T-helper 2 cell treated with Interferon-gamma antibody and Interleukin-4, amounts not matched to agents 5 μg/mL and 100 μg/mL, for 36 hours (primary cell): Measurements from ENCODE around the gene KCNG4.

ENCODE experiments used
- DNase-seq: peaks from one replicate; pipeline ENCODE4 v3.0.0; 2021; ENCODE audit warnings: low spot score
- H3K27ac Mint-ChIP-seq: one replicate; pipeline ENCODE4 v1.8.0; 2021; ENCODE audit warnings: mild to moderate bottlenecking, mixed read lengths
- H3K27me3 Mint-ChIP-seq: one replicate; pipeline ENCODE4 v1.8.0; 2021; ENCODE audit warnings: low read depth, mixed read lengths
- H3K36me3 Mint-ChIP-seq: one replicate; pipeline ENCODE4 v1.8.0; 2021; ENCODE audit warnings: low read depth, mixed read lengths
- H3K4me1 Mint-ChIP-seq: one replicate; pipeline ENCODE4 v1.8.0; 2021; ENCODE audit warnings: low read depth, mixed read lengths
- H3K4me3 Mint-ChIP-seq: one replicate; pipeline ENCODE4 v1.8.0; 2022; ENCODE audit warnings: mild to moderate bottlenecking, moderate library complexity, mixed read lengths
- H3K9me3 Mint-ChIP-seq: one replicate; pipeline ENCODE4 v1.8.0; 2021; ENCODE audit warnings: mixed read lengths

The KCNG4 gene

GRCh38 chr16:84236671-84237070 lies 3.1 kb downstream of the KCNG4 start:
- H3K4me3 Mint-ChIP-seq = no peak overlapping the region
- H3K27ac Mint-ChIP-seq = no peak overlapping the region
- DNase-seq = no peak
- no peaks in the 10 kb centered on the region for H3K4me1 Mint-ChIP-seq
- H3K36me3 Mint-ChIP-seq = no peaks in the 10 kb centered on the region
- peaks cover 23% of the 10 kb centered on the region for H3K27me3 Mint-ChIP-seq
- no peaks in the 10 kb centered on the region for H3K9me3 Mint-ChIP-seq

GRCh38 chr16:84234321-84235241 lies 5.2 kb downstream of the KCNG4 start:
- Mint-ChIP-seq H3K27me3 (peaks cover 13% of the 10 kb centered on the region), H3K4me1 (no peaks in the 10 kb centered on the region), H3K4me3 (no peak overlapping the region), H3K36me3 (no peaks in the 10 kb centered on the region), H3K27ac (no peak overlapping the region), H3K9me3 (no peaks in the 10 kb centered on the region)
- no peak for DNase-seq

GRCh38 chr16:84233748-84234147 lies 6.1 kb downstream of the KCNG4 start:
- H3K27ac Mint-ChIP-seq = no peak overlapping the region
- peaks cover 10% of the 10 kb centered on the region for H3K27me3 Mint-ChIP-seq
- no peaks in the 10 kb centered on the region for H3K4me1 Mint-ChIP-seq
- no peaks in the 10 kb centered on the region for H3K9me3 Mint-ChIP-seq
- no peaks in the 10 kb centered on the region for H3K36me3 Mint-ChIP-seq
- H3K4me3 Mint-ChIP-seq = no peak overlapping the region
- DNase-seq = no peak

- Mint-ChIP-seq H3K4me1 (no peaks in the 10 kb centered on the region), H3K27ac (no peak overlapping the region), H3K27me3 (peaks cover 9% of the 10 kb centered on the region), H3K9me3 (no peaks in the 10 kb centered on the region), H3K4me3 (no peak overlapping the region), H3K36me3 (no peaks in the 10 kb centered on the region)
- DNase-seq = no peak
Measured at GRCh38 chr16:84232969-84233368, 6.8 kb downstream of the KCNG4 start.

GRCh38 chr16:84232060-84232459 lies 7.8 kb downstream of the KCNG4 start:
- H3K9me3 Mint-ChIP-seq = no peaks in the 10 kb centered on the region
- peaks cover 12% of the 10 kb centered on the region for H3K27me3 Mint-ChIP-seq
- no peak overlapping the region for H3K4me3 Mint-ChIP-seq
- no peak overlapping the region for H3K27ac Mint-ChIP-seq
- DNase-seq = no peak
- H3K4me1 Mint-ChIP-seq = no peaks in the 10 kb centered on the region
- H3K36me3 Mint-ChIP-seq = no peaks in the 10 kb centered on the region

- H3K27ac Mint-ChIP-seq = no peak overlapping the region
- DNase-seq = no peak
- H3K4me3 Mint-ChIP-seq = no peak overlapping the region
- H3K4me1 Mint-ChIP-seq = no peaks in the 10 kb centered on the region
- H3K36me3 Mint-ChIP-seq = no peaks in the 10 kb centered on the region
- H3K9me3 Mint-ChIP-seq = no peaks in the 10 kb centered on the region
- H3K27me3 Mint-ChIP-seq = peaks cover 15% of the 10 kb centered on the region
Measured at GRCh38 chr16:84229471-84229870, 10.3 kb downstream of the KCNG4 start.

GRCh38 chr16:84228256-84228838 lies 11.5 kb downstream of the KCNG4 start:
- peaks cover 15% of the 10 kb centered on the region for H3K27me3 Mint-ChIP-seq
- no peaks in the 10 kb centered on the region for H3K9me3 Mint-ChIP-seq
- H3K27ac Mint-ChIP-seq = no peak overlapping the region
- DNase-seq = no peak
- H3K36me3 Mint-ChIP-seq = no peaks in the 10 kb centered on the region
- no peak overlapping the region for H3K4me3 Mint-ChIP-seq
- no peaks in the 10 kb centered on the region for H3K4me1 Mint-ChIP-seq

- H3K27me3 Mint-ChIP-seq = peaks cover 15% of the 10 kb centered on the region
- H3K27ac Mint-ChIP-seq = no peak overlapping the region
- DNase-seq = no peak
- H3K36me3 Mint-ChIP-seq = no peaks in the 10 kb centered on the region
- H3K9me3 Mint-ChIP-seq = no peaks in the 10 kb centered on the region
- no peak overlapping the region for H3K4me3 Mint-ChIP-seq
- no peaks in the 10 kb centered on the region for H3K4me1 Mint-ChIP-seq
Measured at GRCh38 chr16:84227548-84227947, 12.3 kb downstream of the KCNG4 start.

GRCh38 chr16:84226026-84226425 lies 13.8 kb downstream of the KCNG4 start:
- no peak for DNase-seq
- no peak overlapping the region for H3K4me3 Mint-ChIP-seq
- no peaks in the 10 kb centered on the region for H3K9me3 Mint-ChIP-seq
- peaks cover 9% of the 10 kb centered on the region for H3K27me3 Mint-ChIP-seq
- no peak overlapping the region for H3K27ac Mint-ChIP-seq
- no peaks in the 10 kb centered on the region for H3K4me1 Mint-ChIP-seq
- no peaks in the 10 kb centered on the region for H3K36me3 Mint-ChIP-seq

GRCh38 chr16:84225571-84225970 lies 14.2 kb downstream of the KCNG4 start:
- H3K4me3 Mint-ChIP-seq = no peak overlapping the region
- no peak for DNase-seq
- H3K27me3 Mint-ChIP-seq = peaks cover 9% of the 10 kb centered on the region
- no peaks in the 10 kb centered on the region for H3K4me1 Mint-ChIP-seq
- H3K27ac Mint-ChIP-seq = no peak overlapping the region
- H3K9me3 Mint-ChIP-seq = no peaks in the 10 kb centered on the region
- H3K36me3 Mint-ChIP-seq = no peaks in the 10 kb centered on the region

GRCh38 chr16:84225126-84225525 lies 14.7 kb downstream of the KCNG4 start:
- H3K27ac Mint-ChIP-seq = no peak overlapping the region
- H3K4me1 Mint-ChIP-seq = no peaks in the 10 kb centered on the region
- H3K27me3 Mint-ChIP-seq = peaks cover 9% of the 10 kb centered on the region
- H3K36me3 Mint-ChIP-seq = no peaks in the 10 kb centered on the region
- no peak for DNase-seq
- no peak overlapping the region for H3K4me3 Mint-ChIP-seq
- no peaks in the 10 kb centered on the region for H3K9me3 Mint-ChIP-seq

GRCh38 chr16:84224554-84224953 lies 15.3 kb downstream of the KCNG4 start:
- H3K4me1 Mint-ChIP-seq = no peaks in the 10 kb centered on the region
- peaks cover 8% of the 10 kb centered on the region for H3K27me3 Mint-ChIP-seq
- no peak for DNase-seq
- H3K27ac Mint-ChIP-seq = no peak overlapping the region
- H3K36me3 Mint-ChIP-seq = no peaks in the 10 kb centered on the region
- H3K9me3 Mint-ChIP-seq = no peaks in the 10 kb centered on the region
- no peak overlapping the region for H3K4me3 Mint-ChIP-seq

- DNase-seq = no peak
- no peak overlapping the region for H3K27ac Mint-ChIP-seq
- H3K4me3 Mint-ChIP-seq = no peak overlapping the region
- H3K4me1 Mint-ChIP-seq = no peaks in the 10 kb centered on the region
- no peaks in the 10 kb centered on the region for H3K9me3 Mint-ChIP-seq
- no peaks in the 10 kb centered on the region for H3K36me3 Mint-ChIP-seq
- peaks cover 6% of the 10 kb centered on the region for H3K27me3 Mint-ChIP-seq
Measured at GRCh38 chr16:84223456-84223855, 16.4 kb downstream of the KCNG4 start.

- no peaks in the 10 kb centered on the region for H3K36me3 Mint-ChIP-seq
- H3K4me3 Mint-ChIP-seq = no peak overlapping the region
- H3K27ac Mint-ChIP-seq = no peak overlapping the region
- no peaks in the 10 kb centered on the region for H3K4me1 Mint-ChIP-seq
- DNase-seq = no peak
- H3K9me3 Mint-ChIP-seq = no peaks in the 10 kb centered on the region
- H3K27me3 Mint-ChIP-seq = no peaks in the 10 kb centered on the region
Measured at GRCh38 chr16:84220851-84221250, 19.0 kb downstream of the KCNG4 start.
